A549 (cell line): ENCODE data around the gene COG6. TPM values are rescaled to one million over a fixed set of nuclear protein-coding genes. Genes with fewer than 3 reads are reported as not detected.

Source experiments
- ATAC-seq, 2 experiments: fragments of 200-7000 bp in 1 of 2; fragments of >200 bp in 1 of 2; cut with Nextera tagmentation in 1 of 2; cut with Tn5 transposase in 1 of 2; 3 replicates each; pipeline versions ENCODE4 v1.8.0 to v1.9.1; 2018 to 2020; ENCODE audit warnings: mild to moderate bottlenecking in 1 of 2, moderate library complexity in 1 of 2
- CTCF ChIA-PET: fragments of 300-600 bp; sonication (Branson Sonifier 250); formaldehyde crosslinking; extraction: SDS; loops from one replicate; lab custom pipeline; 2021; ENCODE audit warnings: antibody characterized with exemption, inconsistent platforms; lab: Yijun Ruan, JAX
- POLR2A ChIA-PET: fragments of 350-600 bp; formaldehyde crosslinking; extraction: SDS; loops from one replicate; lab custom pipeline; 2021; ENCODE audit warnings: antibody characterized with exemption, inconsistent platforms; lab: Yijun Ruan, JAX
- DNase-seq, 2 experiments: peaks; one replicate each; pipeline versions ENCODE4 v3.0.0 to v3.0.0-alpha.2; 2011 to 2016; ENCODE audit warnings: low read depth in 1 of 2, low spot score in 1 of 2
- FAIRE-seq: peaks from 2 replicates; lab custom pipeline; 2011; peaks lifted over from hg19 to GRCh38; lab: Jason Lieb, UNC
- H3K27ac ChIP-seq, 2 experiments: fragments of >200 bp; sonication (Bioruptor Twin); formaldehyde crosslinking; 3 replicates each; pipeline ENCODE4 v1.5.1; 2016 to 2017
- H3K4me1 ChIP-seq: fragments of >200 bp; sonication (Bioruptor Twin); formaldehyde crosslinking; 3 replicates; pipeline ENCODE4 v1.6.1; 2016
- H3K4me2 ChIP-seq: fragments of >200 bp; sonication (Bioruptor Twin); formaldehyde crosslinking; 3 replicates; pipeline ENCODE4 v1.6.1; 2016
- H3K4me3 ChIP-seq: fragments of >200 bp; sonication (Bioruptor Twin); formaldehyde crosslinking; 3 replicates; pipeline ENCODE4 v1.5.1; 2016
- H3K9me3 ChIP-seq: fragments of >200 bp; sonication (Bioruptor Twin); formaldehyde crosslinking; 3 replicates; pipeline ENCODE4 v1.6.1; 2016
- CEBPB ChIP-seq, 2 experiments: fragments of >200 bp in 1 of 2; sonication (Bioruptor Twin) in 1 of 2; formaldehyde crosslinking in 1 of 2; IDR thresholded peaks; 2 replicates each; pipeline ENCODE4 v1.6.1; 2012 to 2016
- CHD4 ChIP-seq: fragments of 200-600 bp; sonication (generic); IDR thresholded peaks from 2 replicates; pipeline ENCODE4 v1.6.1; 2016; ENCODE audit warnings: antibody characterized with exemption, mild to moderate bottlenecking, borderline replicate concordance
- CTCF ChIP-seq: fragments of >200 bp; sonication (Bioruptor Twin); formaldehyde crosslinking; IDR thresholded peaks from 3 replicates; pipeline ENCODE4 v1.5.1; 2016
- E2F6 ChIP-seq: IDR thresholded peaks from 2 replicates; pipeline ENCODE4 v1.6.1; 2012; ENCODE audit warnings: low read depth, borderline replicate concordance
- EHMT2 ChIP-seq: fragments of 200-600 bp; sonication (generic); IDR thresholded peaks from 2 replicates; pipeline ENCODE4 v1.6.1; 2016; ENCODE audit warnings: antibody characterized with exemption, low read depth, mild to moderate bottlenecking, moderate library complexity
- ESRRA ChIP-seq: fragments of 150-350 bp; IDR thresholded peaks from 2 replicates; pipeline ENCODE4 v1.6.1; 2014; ENCODE audit warnings: mild to moderate bottlenecking, low read length, borderline replicate concordance
- GATA3 ChIP-seq: IDR thresholded peaks from 2 replicates; pipeline ENCODE4 v1.6.1; 2012; ENCODE audit warnings: borderline replicate concordance
- JUN ChIP-seq, 2 experiments: fragments of >200 bp; sonication (Bioruptor Twin); formaldehyde crosslinking; IDR thresholded peaks; 2 replicates in 1 of 2; 3 replicates in 1 of 2; pipeline ENCODE4 v1.6.1; 2016 to 2017
- JUNB ChIP-seq: fragments of >200 bp; sonication (Bioruptor Twin); formaldehyde crosslinking; IDR thresholded peaks from 2 replicates; pipeline ENCODE4 v1.6.1; 2016
- MYC ChIP-seq: IDR thresholded peaks from 2 replicates; pipeline ENCODE4 v1.6.1; 2012; ENCODE audit warnings: mild to moderate bottlenecking, inconsistent platforms, low read length, improper control_type of control experiment, borderline replicate concordance
- NFE2L2 ChIP-seq: fragments of 150-350 bp; conservative IDR thresholded peaks from 2 replicates; pipeline ENCODE4 v1.6.1; 2014; ENCODE audit warnings: low read length
- PBX3 ChIP-seq: IDR thresholded peaks from 2 replicates; pipeline ENCODE4 v1.6.1; 2012
- POLR2AphosphoS2 ChIP-seq: conservative IDR thresholded peaks from 2 replicates; pipeline ENCODE4 v1.6.1; 2012; ENCODE audit warnings: low read length, improper control_type of control experiment, inconsistent platforms
- RAD21 ChIP-seq, 2 experiments: fragments of >200 bp in 1 of 2; sonication (Bioruptor Twin) in 1 of 2; formaldehyde crosslinking in 1 of 2; IDR thresholded peaks in 1 of 2; conservative IDR thresholded peaks in 1 of 2; 2 replicates in 1 of 2; 3 replicates in 1 of 2; pipeline ENCODE4 v1.6.1; 2012 to 2018; ENCODE audit warnings: inconsistent platforms in 1 of 2
- SMC3 ChIP-seq: fragments of >200 bp; sonication (Bioruptor Twin); formaldehyde crosslinking; IDR thresholded peaks from 3 replicates; pipeline ENCODE4 v1.6.1; 2018; ENCODE audit warnings: inconsistent platforms
- SREBF2 ChIP-seq: fragments of 450-650 bp; IDR thresholded peaks from 2 replicates; pipeline ENCODE4 v1.6.1; 2014; ENCODE audit warnings: mild to moderate bottlenecking, moderate library complexity
- TFCP2L1 ChIP-seq: fragments of 250-450 bp; sonication (Bioruptor Pico); IDR thresholded peaks from 2 replicates; pipeline ENCODE4 v1.5.0; 2021; ENCODE audit warnings: mild to moderate bottlenecking
- TP53 ChIP-seq: fragments of 250-450 bp; sonication (Bioruptor Pico); IDR thresholded peaks from 2 replicates; pipeline ENCODE4 v1.5.0; 2021; ENCODE audit warnings: mild to moderate bottlenecking, moderate library complexity
- USF2 ChIP-seq: fragments of 450-650 bp; IDR thresholded peaks from 2 replicates; pipeline ENCODE4 v1.6.1; 2014; ENCODE audit warnings: antibody characterized with exemption
- ZC3H11A ChIP-seq: fragments of 450-650 bp; IDR thresholded peaks from 2 replicates; pipeline ENCODE4 v1.6.1; 2014; ENCODE audit warnings: antibody characterized with exemption, mild to moderate bottlenecking
- ZFP36 ChIP-seq: fragments of 450-650 bp; IDR thresholded peaks from 2 replicates; pipeline ENCODE4 v1.6.1; 2014; ENCODE audit warnings: borderline replicate concordance; ENCODE audit not compliant: partially characterized antibody
- ZNF302 ChIP-seq: fragments of 250-450 bp; sonication (Bioruptor Pico); IDR thresholded peaks from 2 replicates; pipeline ENCODE4 v1.9.0; 2021; ENCODE audit warnings: inconsistent platforms, mild to moderate bottlenecking, moderate library complexity
- ZSCAN20 ChIP-seq: fragments of 250-450 bp; sonication (Bioruptor Pico); IDR thresholded peaks from 2 replicates; pipeline ENCODE4 v1.8.0; 2022; ENCODE audit warnings: mild to moderate bottlenecking, moderate library complexity
- WGBS: methylation state at CpG from one replicate; pipeline ENCODE4 v1.1.6; 2017; ENCODE audit errors: missing lambda C conversion rate; 5-methylcytosine and 5-hydroxymethylcytosine counted together
- polyA plus RNA-seq, 4 experiments: library from polyadenylated mRNA; depleted of rRNA in 3 of 4; stranded (reverse); fragments of >200 nt; fragmentation: RNase III in 1 of 4; extraction: RNeasy Plus Mini Kit Qiagen cat#74134 plus additional on column Dnase treatment in 1 of 4; gene quantifications; 2 replicates in 3 of 4; 3 replicates in 1 of 4; pipeline ENCODE4 v1.2.3, GENCODE V29; 2011 to 2017

Gene COG6
- polyA plus RNA-seq, 2 of the 4 experiments (the other 2 are of a cell fraction) = 8.8 to 22.0 TPM

GRCh38 chr13:39682788-39683187 is 27.3 kb downstream of the COG6 start:
- POLR2A ChIA-PET = no interaction called here
- H3K9me3 ChIP-seq = no peaks in the 10 kb centered on the region
- peaks cover 3% of the 10 kb centered on the region; the same call in 1 of the 3 replicates for H3K4me1 ChIP-seq
- DNase-seq (no peak), FAIRE-seq (no peak), ATAC-seq (no peak)
- 83% methylated on average over 2 of the region's 2 CpGs for WGBS
- H3K4me2 ChIP-seq = no peak overlapping the region
- H3K27ac ChIP-seq = no peak overlapping the region
- TF ChIP-seq GATA3 (no peak), ZNF302 (CRISPR knock-in tag) (no peak), E2F6 (no peak), USF2 (no peak)
- CTCF ChIA-PET = interaction anchor here (1.4 to 2.7 kb wide), 3 partner anchors 1000 to 1096 kb away, joined by 3 to 13 read pairs (median 7); no protein-coding TSS in a partner anchor
- no peak overlapping the region for H3K4me3 ChIP-seq

GRCh38 chr13:39684531-39685137 is 29.2 kb downstream of the COG6 start:
- H3K27ac ChIP-seq = no peak overlapping the region
- 67% methylated on average over 3 of the region's 3 CpGs for WGBS
- no peak for FAIRE-seq
- no peak overlapping the region for H3K4me2 ChIP-seq
- H3K4me1 ChIP-seq = peaks cover 3% of the 10 kb centered on the region; the same call in 1 of the 3 replicates
- ATAC-seq = peak in 1 of 2 experiments; percentile 57; a peak in 2 of 6 replicates
- no peak overlapping the region for H3K4me3 ChIP-seq
- TF ChIP-seq SMC3 (peak; percentile 48), RAD21 (conservative IDR thresholded peaks at IDR 0.05 in 1 of 2, IDR thresholded peaks at IDR 0.05 in 1 of 2) (peak; percentile 25 to 44; a peak in 3 of 5 replicates), ESRRA (no peak), CTCF (peak; percentile 34; the same call in 2 of the 3 replicates)
- ChIA-PET CTCF (interaction anchor here (0.8 to 3.6 kb wide), 5 partner anchors 12 to 1092 kb away, joined by 3 to 14 read pairs (median 9); no protein-coding TSS in a partner anchor), POLR2A (no interaction called here)
- no peaks in the 10 kb centered on the region for H3K9me3 ChIP-seq
- peak; percentile 3 to 28 for DNase-seq

GRCh38 chr13:39685652-39686051 is 30.2 kb downstream of the COG6 start:
- H3K27ac ChIP-seq = no peak overlapping the region
- ChIA-PET CTCF (interaction anchor here (0.8 to 3.6 kb wide), 4 partner anchors 11 to 1091 kb away, joined by 3 to 14 read pairs (median 6); no protein-coding TSS in a partner anchor), POLR2A (no interaction called here)
- no peak for DNase-seq
- H3K9me3 ChIP-seq = no peaks in the 10 kb centered on the region
- WGBS = 97% methylated on average over 1 of the region's 1 CpG
- peaks cover 3% of the 10 kb centered on the region; the same call in 1 of the 3 replicates for H3K4me1 ChIP-seq
- ATAC-seq = no peak
- TF ChIP-seq JUNB = no peak
- TF ChIP-seq MYC = no peak
- TF ChIP-seq ZFP36 = no peak
- no peak for TF ChIP-seq NFE2L2
- TF ChIP-seq GATA3 = no peak
- TF ChIP-seq EHMT2 = no peak
- no peak for TF ChIP-seq ZSCAN20 (CRISPR knock-in tag)
- TF ChIP-seq TFCP2L1 = no peak
- TF ChIP-seq CEBPB (IDR thresholded peaks at IDR 0.05) = no peak
- TF ChIP-seq CHD4 = no peak
- no peak for TF ChIP-seq USF2
- no peak for TF ChIP-seq POLR2AphosphoS2
- no peak for TF ChIP-seq CTCF
- no peak for TF ChIP-seq ZC3H11A
- no peak for TF ChIP-seq JUN (IDR thresholded peaks at IDR 0.05)
- no peak for TF ChIP-seq TP53 (CRISPR knock-in tag)
- TF ChIP-seq PBX3 = no peak
- no peak for TF ChIP-seq SREBF2
- TF ChIP-seq, all 56 proteins: peak for 0
- H3K4me2 ChIP-seq = no peak overlapping the region
- FAIRE-seq = no peak
- H3K4me3 ChIP-seq = no peak overlapping the region
